GM23338 (cell line): ENCODE results near the gene PHF24. TPM values are rescaled to one million over a fixed set of nuclear protein-coding genes. Genes with fewer than 3 reads are reported as not detected.

Experiments
- ATAC-seq: fragments of 200-7000 bp; cut with Tn5 transposase; 3 replicates; pipeline ENCODE4 v1.9.1; 2020
- DNase-seq: peaks from one replicate; pipeline ENCODE4 v3.0.0-alpha.2; 2015; ENCODE audit warnings: low spot score
- H2AFZ ChIP-seq: fragments of 200-600 bp; sonication (generic); 2 replicates; pipeline ENCODE4 v1.8.0; 2016; ENCODE audit warnings: antibody characterized with exemption, mild to moderate bottlenecking, moderate library complexity
- H3F3A ChIP-seq: fragments of 200-600 bp; sonication (generic); replicated peaks from 2 replicates; pipeline ENCODE4 v1.8.0; 2017; ENCODE audit warnings: antibody characterized with exemption, mixed run types, low read depth
- H3K27ac ChIP-seq: fragments of 200-600 bp; sonication (generic); 2 replicates; pipeline ENCODE4 v1.6.1; 2016; ENCODE audit warnings: low read depth
- H3K27me3 ChIP-seq: fragments of 200-600 bp; sonication (generic); 2 replicates; pipeline ENCODE4 v1.8.0; 2016; ENCODE audit warnings: mild to moderate bottlenecking, mixed run types, moderate library complexity; ENCODE audit not compliant: insufficient read depth
- H3K36me3 ChIP-seq: fragments of 200-600 bp; sonication (generic); 2 replicates; pipeline ENCODE4 v1.8.0; 2016; ENCODE audit warnings: mild to moderate bottlenecking; ENCODE audit not compliant: insufficient read depth
- H3K4me1 ChIP-seq: fragments of 200-600 bp; sonication (generic); 2 replicates; pipeline ENCODE4 v1.8.0; 2016; ENCODE audit warnings: mild to moderate bottlenecking, moderate library complexity; ENCODE audit not compliant: insufficient read depth
- H3K4me2 ChIP-seq: fragments of 200-600 bp; sonication (generic); 2 replicates; pipeline ENCODE4 v1.7.1; 2017; ENCODE audit warnings: mixed run types
- H3K4me3 ChIP-seq: fragments of 200-600 bp; sonication (generic); 2 replicates; pipeline ENCODE4 v1.6.1; 2016; ENCODE audit warnings: mixed run types
- H3K79me2 ChIP-seq: fragments of 200-600 bp; sonication (generic); replicated peaks from 2 replicates; pipeline ENCODE4 v1.8.0; 2017; ENCODE audit warnings: mild to moderate bottlenecking; ENCODE audit not compliant: insufficient read depth
- H3K9me2 ChIP-seq: fragments of 200-600 bp; sonication (generic); 2 replicates; pipeline ENCODE4 v1.8.0; 2017; ENCODE audit not compliant: insufficient read depth
- H4K20me1 ChIP-seq: fragments of 200-600 bp; sonication (generic); replicated peaks from 2 replicates; pipeline ENCODE4 v1.8.0; 2017; ENCODE audit warnings: mild to moderate bottlenecking; ENCODE audit not compliant: insufficient read depth
- H3K27ac Mint-ChIP-seq: 2 replicates; pipeline ENCODE4 v1.8.0; 2020; ENCODE audit warnings: inconsistent platforms, mild to moderate bottlenecking, moderate library complexity, mixed read lengths
- H3K27me3 Mint-ChIP-seq: 3 replicates; pipeline ENCODE4 v1.8.0; 2022; ENCODE audit warnings: low read depth, mild to moderate bottlenecking, moderate library complexity, mixed read lengths, inconsistent platforms; ENCODE audit not compliant: insufficient read depth, poor library complexity
- H3K36me3 Mint-ChIP-seq: 3 replicates; pipeline ENCODE4 v1.8.0; 2021; ENCODE audit warnings: low read depth, mild to moderate bottlenecking, inconsistent platforms, moderate library complexity, mixed read lengths
- H3K4me1 Mint-ChIP-seq: 3 replicates; pipeline ENCODE4 v1.8.0; 2020; ENCODE audit warnings: mild to moderate bottlenecking, inconsistent platforms, mixed read lengths
- H3K4me3 Mint-ChIP-seq: 3 replicates; pipeline ENCODE4 v1.8.0; 2021; ENCODE audit warnings: moderate library complexity, mild to moderate bottlenecking, inconsistent platforms, mixed read lengths
- H3K9me3 Mint-ChIP-seq: 3 replicates; pipeline ENCODE4 v1.8.0; 2020; ENCODE audit warnings: moderate library complexity, mild to moderate bottlenecking, inconsistent platforms, mixed read lengths
- CREB1 ChIP-seq: fragments of 250-450 bp; sonication (Bioruptor Pico); IDR thresholded peaks from 2 replicates; pipeline ENCODE4 v1.5.0; 2020; ENCODE audit warnings: low read depth, mild to moderate bottlenecking, moderate library complexity
- EZH2 ChIP-seq: fragments of 200-600 bp; sonication (generic); IDR thresholded peaks from one replicate; pipeline ENCODE4 v1.8.0; 2017; ENCODE audit warnings: antibody characterized with exemption, mild to moderate bottlenecking, low read depth; ENCODE audit not compliant: unreplicated experiment
- EZH2phosphoT487 ChIP-seq: fragments of 200-600 bp; sonication (generic); IDR thresholded peaks from one replicate; pipeline ENCODE4 v1.8.1; 2018; ENCODE audit warnings: antibody characterized with exemption; ENCODE audit not compliant: unreplicated experiment
- JUNB ChIP-seq: IDR thresholded peaks from one replicate; pipeline ENCODE4 v1.6.1; 2016; ENCODE audit warnings: antibody characterized with exemption; ENCODE audit not compliant: unreplicated experiment
- NANOG ChIP-seq: IDR thresholded peaks from 2 replicates; pipeline ENCODE4 v1.6.1; 2016; ENCODE audit warnings: antibody characterized with exemption, borderline replicate concordance
- POLR2AphosphoS5 ChIP-seq: IDR thresholded peaks from 2 replicates; pipeline ENCODE4 v1.6.1; 2016; ENCODE audit warnings: antibody characterized with exemption, low read depth
- STAT1 ChIP-seq: IDR thresholded peaks from one replicate; pipeline ENCODE4 v1.6.1; 2016; ENCODE audit warnings: antibody characterized with exemption; ENCODE audit not compliant: unreplicated experiment
- ZNF114 ChIP-seq: fragments of 250-450 bp; sonication (Bioruptor Pico); IDR thresholded peaks from 2 replicates; pipeline ENCODE4 v1.5.0; 2020; ENCODE audit warnings: mild to moderate bottlenecking, moderate library complexity
- ZNF331 ChIP-seq: fragments of 250-450 bp; sonication (Bioruptor Pico); IDR thresholded peaks from 2 replicates; pipeline ENCODE4 v1.5.0; 2020; ENCODE audit warnings: low read depth, mild to moderate bottlenecking, moderate library complexity
- polyA plus RNA-seq: library from polyadenylated mRNA; unstranded; fragments of >200 nt; fragmentation: Nextera tagmentation; extraction: Ambion mirVana; gene quantifications from 2 replicates; pipeline ENCODE4 v1.2.1, GENCODE V29; 2016
- total RNA-seq: library from RNA; depleted of rRNA; stranded (reverse); fragments of >200 nt; shearing (Covaris generic); gene quantifications from 2 replicates; pipeline ENCODE4 v1.2.3, GENCODE V29; 2014
- TF ChIP-seq, protein P1 (sequence below), 2 experiments: fragments of 200-600 bp in 1 of 2; sonication (generic) in 1 of 2; conservative IDR thresholded peaks; 2 replicates each; pipeline versions ENCODE4 v1.5.1 to v1.6.1; 2016 to 2017; ENCODE audit warnings: antibody characterized with exemption in 2 of 2, low read depth in 2 of 2, mild to moderate bottlenecking in 2 of 2, moderate library complexity in 1 of 2
- TF ChIP-seq, protein P2 (sequence below): IDR thresholded peaks from 2 replicates; pipeline ENCODE4 v1.6.1; 2016; ENCODE audit warnings: antibody characterized with exemption
- TF ChIP-seq, protein P3 (sequence below): IDR thresholded peaks from one replicate; pipeline ENCODE4 v1.6.1; 2018; ENCODE audit warnings: antibody characterized with exemption; ENCODE audit not compliant: unreplicated experiment
- TF ChIP-seq, protein P4 (sequence below): fragments of 250-450 bp; sonication (Bioruptor Pico); IDR thresholded peaks from 2 replicates; pipeline ENCODE4 v1.5.0; 2020; ENCODE audit warnings: mild to moderate bottlenecking, moderate library complexity

PHF24 gene
- total and polyA plus RNA-seq, 2 experiments from 2014 or later = 0.05 to 0.14 TPM

DNA sequence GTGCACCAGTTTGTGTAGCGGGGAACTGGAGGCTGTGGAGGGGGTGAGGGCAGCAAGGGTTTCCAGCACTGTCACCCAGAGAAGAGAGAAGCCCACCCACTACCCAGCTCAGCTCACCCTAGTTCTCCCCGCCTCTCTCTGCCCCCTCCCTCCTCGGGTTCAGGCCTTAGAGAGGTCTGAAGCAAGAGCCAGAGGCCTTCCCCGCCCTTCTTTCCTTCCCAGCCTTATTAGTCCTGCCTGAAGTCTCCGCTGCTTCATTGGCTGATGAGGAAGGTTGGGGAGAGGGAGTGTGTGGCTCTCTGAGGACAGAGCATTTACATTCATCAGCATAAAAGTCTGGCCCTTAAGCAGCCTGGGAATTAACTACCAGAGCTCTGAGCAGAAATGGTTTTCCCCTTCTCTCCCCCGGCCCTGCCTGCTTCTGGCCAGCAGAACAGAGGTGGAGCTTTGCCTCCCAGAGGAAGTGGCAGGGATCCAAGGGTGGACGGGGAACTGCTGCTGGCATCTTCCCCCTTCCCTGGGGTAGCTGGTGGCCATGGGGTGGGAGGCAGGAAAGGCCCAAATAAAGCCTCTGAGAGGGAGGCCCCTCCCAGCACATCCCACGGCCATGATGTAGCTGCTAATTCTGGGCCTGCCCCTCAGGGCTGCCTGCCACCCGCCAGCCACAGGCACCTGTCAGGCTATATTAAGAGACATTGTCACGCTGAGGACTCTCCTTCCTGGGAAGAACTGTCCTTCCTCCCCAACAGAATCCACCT is 35.6 kb downstream of the PHF24 start:
- TF ChIP-seq JUNB = no peak
- no peak for TF ChIP-seq NANOG
- TF ChIP-seq, protein P1, sequence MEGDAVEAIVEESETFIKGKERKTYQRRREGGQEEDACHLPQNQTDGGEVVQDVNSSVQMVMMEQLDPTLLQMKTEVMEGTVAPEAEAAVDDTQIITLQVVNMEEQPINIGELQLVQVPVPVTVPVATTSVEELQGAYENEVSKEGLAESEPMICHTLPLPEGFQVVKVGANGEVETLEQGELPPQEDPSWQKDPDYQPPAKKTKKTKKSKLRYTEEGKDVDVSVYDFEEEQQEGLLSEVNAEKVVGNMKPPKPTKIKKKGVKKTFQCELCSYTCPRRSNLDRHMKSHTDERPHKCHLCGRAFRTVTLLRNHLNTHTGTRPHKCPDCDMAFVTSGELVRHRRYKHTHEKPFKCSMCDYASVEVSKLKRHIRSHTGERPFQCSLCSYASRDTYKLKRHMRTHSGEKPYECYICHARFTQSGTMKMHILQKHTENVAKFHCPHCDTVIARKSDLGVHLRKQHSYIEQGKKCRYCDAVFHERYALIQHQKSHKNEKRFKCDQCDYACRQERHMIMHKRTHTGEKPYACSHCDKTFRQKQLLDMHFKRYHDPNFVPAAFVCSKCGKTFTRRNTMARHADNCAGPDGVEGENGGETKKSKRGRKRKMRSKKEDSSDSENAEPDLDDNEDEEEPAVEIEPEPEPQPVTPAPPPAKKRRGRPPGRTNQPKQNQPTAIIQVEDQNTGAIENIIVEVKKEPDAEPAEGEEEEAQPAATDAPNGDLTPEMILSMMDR (conservative IDR thresholded peaks at IDR 0.05; ENCODE audit: low read depth in 2 of 2) = no peak
- TF ChIP-seq, protein P2, sequence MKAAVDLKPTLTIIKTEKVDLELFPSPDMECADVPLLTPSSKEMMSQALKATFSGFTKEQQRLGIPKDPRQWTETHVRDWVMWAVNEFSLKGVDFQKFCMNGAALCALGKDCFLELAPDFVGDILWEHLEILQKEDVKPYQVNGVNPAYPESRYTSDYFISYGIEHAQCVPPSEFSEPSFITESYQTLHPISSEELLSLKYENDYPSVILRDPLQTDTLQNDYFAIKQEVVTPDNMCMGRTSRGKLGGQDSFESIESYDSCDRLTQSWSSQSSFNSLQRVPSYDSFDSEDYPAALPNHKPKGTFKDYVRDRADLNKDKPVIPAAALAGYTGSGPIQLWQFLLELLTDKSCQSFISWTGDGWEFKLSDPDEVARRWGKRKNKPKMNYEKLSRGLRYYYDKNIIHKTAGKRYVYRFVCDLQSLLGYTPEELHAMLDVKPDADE = no peak
- no peak for TF ChIP-seq CREB1 (CRISPR knock-in tag)
- TF ChIP-seq STAT1 = no peak
- no peak for TF ChIP-seq EZH2
- TF ChIP-seq, protein P3, sequence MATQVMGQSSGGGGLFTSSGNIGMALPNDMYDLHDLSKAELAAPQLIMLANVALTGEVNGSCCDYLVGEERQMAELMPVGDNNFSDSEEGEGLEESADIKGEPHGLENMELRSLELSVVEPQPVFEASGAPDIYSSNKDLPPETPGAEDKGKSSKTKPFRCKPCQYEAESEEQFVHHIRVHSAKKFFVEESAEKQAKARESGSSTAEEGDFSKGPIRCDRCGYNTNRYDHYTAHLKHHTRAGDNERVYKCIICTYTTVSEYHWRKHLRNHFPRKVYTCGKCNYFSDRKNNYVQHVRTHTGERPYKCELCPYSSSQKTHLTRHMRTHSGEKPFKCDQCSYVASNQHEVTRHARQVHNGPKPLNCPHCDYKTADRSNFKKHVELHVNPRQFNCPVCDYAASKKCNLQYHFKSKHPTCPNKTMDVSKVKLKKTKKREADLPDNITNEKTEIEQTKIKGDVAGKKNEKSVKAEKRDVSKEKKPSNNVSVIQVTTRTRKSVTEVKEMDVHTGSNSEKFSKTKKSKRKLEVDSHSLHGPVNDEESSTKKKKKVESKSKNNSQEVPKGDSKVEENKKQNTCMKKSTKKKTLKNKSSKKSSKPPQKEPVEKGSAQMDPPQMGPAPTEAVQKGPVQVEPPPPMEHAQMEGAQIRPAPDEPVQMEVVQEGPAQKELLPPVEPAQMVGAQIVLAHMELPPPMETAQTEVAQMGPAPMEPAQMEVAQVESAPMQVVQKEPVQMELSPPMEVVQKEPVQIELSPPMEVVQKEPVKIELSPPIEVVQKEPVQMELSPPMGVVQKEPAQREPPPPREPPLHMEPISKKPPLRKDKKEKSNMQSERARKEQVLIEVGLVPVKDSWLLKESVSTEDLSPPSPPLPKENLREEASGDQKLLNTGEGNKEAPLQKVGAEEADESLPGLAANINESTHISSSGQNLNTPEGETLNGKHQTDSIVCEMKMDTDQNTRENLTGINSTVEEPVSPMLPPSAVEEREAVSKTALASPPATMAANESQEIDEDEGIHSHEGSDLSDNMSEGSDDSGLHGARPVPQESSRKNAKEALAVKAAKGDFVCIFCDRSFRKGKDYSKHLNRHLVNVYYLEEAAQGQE = no peak
- no peak for TF ChIP-seq ZNF114
- no peak for TF ChIP-seq POLR2AphosphoS5
- TF ChIP-seq ZNF331 = no peak
- TF ChIP-seq, protein P4, sequence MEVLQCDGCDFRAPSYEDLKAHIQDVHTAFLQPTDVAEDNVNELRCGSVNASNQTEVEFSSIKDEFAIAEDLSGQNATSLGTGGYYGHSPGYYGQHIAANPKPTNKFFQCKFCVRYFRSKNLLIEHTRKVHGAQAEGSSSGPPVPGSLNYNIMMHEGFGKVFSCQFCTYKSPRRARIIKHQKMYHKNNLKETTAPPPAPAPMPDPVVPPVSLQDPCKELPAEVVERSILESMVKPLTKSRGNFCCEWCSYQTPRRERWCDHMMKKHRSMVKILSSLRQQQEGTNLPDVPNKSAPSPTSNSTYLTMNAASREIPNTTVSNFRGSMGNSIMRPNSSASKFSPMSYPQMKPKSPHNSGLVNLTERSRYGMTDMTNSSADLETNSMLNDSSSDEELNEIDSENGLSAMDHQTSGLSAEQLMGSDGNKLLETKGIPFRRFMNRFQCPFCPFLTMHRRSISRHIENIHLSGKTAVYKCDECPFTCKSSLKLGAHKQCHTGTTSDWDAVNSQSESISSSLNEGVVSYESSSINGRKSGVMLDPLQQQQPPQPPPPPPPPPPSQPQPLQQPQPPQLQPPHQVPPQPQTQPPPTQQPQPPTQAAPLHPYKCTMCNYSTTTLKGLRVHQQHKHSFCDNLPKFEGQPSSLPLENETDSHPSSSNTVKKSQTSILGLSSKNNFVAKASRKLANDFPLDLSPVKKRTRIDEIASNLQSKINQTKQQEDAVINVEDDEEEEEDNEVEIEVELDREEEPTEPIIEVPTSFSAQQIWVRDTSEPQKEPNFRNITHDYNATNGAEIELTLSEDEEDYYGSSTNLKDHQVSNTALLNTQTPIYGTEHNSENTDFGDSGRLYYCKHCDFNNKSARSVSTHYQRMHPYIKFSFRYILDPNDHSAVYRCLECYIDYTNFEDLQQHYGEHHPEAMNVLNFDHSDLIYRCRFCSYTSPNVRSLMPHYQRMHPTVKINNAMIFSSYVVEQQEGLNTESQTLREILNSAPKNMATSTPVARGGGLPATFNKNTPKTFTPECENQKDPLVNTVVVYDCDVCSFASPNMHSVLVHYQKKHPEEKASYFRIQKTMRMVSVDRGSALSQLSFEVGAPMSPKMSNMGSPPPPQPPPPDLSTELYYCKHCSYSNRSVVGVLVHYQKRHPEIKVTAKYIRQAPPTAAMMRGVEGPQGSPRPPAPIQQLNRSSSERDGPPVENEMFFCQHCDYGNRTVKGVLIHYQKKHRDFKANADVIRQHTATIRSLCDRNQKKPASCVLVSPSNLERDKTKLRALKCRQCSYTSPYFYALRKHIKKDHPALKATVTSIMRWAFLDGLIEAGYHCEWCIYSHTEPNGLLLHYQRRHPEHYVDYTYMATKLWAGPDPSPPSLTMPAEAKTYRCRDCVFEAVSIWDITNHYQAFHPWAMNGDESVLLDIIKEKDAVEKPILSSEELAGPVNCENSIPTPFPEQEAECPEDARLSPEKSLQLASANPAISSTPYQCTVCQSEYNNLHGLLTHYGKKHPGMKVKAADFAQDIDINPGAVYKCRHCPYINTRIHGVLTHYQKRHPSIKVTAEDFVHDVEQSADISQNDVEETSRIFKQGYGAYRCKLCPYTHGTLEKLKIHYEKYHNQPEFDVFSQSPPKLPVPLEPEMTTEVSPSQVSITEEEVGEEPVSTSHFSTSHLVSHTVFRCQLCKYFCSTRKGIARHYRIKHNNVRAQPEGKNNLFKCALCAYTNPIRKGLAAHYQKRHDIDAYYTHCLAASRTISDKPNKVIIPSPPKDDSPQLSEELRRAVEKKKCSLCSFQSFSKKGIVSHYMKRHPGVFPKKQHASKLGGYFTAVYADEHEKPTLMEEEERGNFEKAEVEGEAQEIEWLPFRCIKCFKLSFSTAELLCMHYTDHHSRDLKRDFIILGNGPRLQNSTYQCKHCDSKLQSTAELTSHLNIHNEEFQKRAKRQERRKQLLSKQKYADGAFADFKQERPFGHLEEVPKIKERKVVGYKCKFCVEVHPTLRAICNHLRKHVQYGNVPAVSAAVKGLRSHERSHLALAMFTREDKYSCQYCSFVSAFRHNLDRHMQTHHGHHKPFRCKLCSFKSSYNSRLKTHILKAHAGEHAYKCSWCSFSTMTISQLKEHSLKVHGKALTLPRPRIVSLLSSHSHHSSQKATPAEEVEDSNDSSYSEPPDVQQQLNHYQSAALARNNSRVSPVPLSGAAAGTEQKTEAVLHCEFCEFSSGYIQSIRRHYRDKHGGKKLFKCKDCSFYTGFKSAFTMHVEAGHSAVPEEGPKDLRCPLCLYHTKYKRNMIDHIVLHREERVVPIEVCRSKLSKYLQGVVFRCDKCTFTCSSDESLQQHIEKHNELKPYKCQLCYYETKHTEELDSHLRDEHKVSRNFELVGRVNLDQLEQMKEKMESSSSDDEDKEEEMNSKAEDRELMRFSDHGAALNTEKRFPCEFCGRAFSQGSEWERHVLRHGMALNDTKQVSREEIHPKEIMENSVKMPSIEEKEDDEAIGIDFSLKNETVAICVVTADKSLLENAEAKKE (CRISPR knock-in tag) = no peak
- no peak for TF ChIP-seq EZH2phosphoT487
- Histone ChIP-seq H3K36me3 (peaks cover 16% of the 10 kb centered on the region), H3F3A (no peaks in the 10 kb centered on the region; the same call in none of the 2 replicates), H2AFZ (no peak overlapping the region), H3K27me3 (no peaks in the 10 kb centered on the region), H4K20me1 (no peaks in the 10 kb centered on the region), H3K4me2 (peak overlapping the region; percentile 18), H3K4me1 (peaks cover 45% of the 10 kb centered on the region), H3K79me2 (peaks cover 5% of the 10 kb centered on the region; the same call in 1 of the 2 replicates), H3K27ac (peak overlapping the region; percentile 43), H3K9me2 (no peaks in the 10 kb centered on the region), H3K4me3 (no peak overlapping the region)
- Mint-ChIP-seq H3K27ac (peak overlapping the region; percentile 85), H3K4me1 (peaks cover 53% of the 10 kb centered on the region), H3K36me3 (peaks cover 53% of the 10 kb centered on the region), H3K9me3 (no peaks in the 10 kb centered on the region; the same call in 1 of the 3 replicates), H3K4me3 (peak overlapping the region; percentile 45), H3K27me3 (peaks cover 15% of the 10 kb centered on the region)
- DNase-seq (peak; percentile 59), ATAC-seq (peak; percentile 5)
